Stimulated activated CD8-positive, alpha-beta memory T cell treated with anti-CD3 and anti-CD28 coated beads, Interleukin-15, amount 100 ng/mL, for 1 hour (primary cell): ENCODE results near the gene GTF3A.
"Not testable (repeated sequence)": the region's sequence is repeated elsewhere in the genome, so short reads cannot be mapped to it uniquely, and the experiment has no call there.

Source experiments
- DNase-seq: peaks from one replicate; pipeline ENCODE4 v3.0.0-alpha.2; 2020; ENCODE audit warnings: low read depth

GTF3A gene

GRCh38 chr13:27424246-27425157 is at the start of gene GTF3A:
Gene GTF3A, plus strand, starts transcription at chr13:27424619.
- DNase-seq: peak; percentile 61

GRCh38 chr13:27374650-27375049 is 49.8 kb upstream of the GTF3A start:
- peak; percentile 14 for DNase-seq

GRCh38 chr13:27375686-27376326 is 48.6 kb upstream of the GTF3A start:
- peak; percentile 43 for DNase-seq

- no peak for DNase-seq
Observed at GRCh38 chr13:27379126-27379525, 45.3 kb upstream of the GTF3A start.

GRCh38 chr13:27379694-27380641 is 44.5 kb upstream of the GTF3A start:
- DNase-seq: peak; percentile 45

- no peak for DNase-seq
Observed at GRCh38 chr13:27381601-27382000, 42.8 kb upstream of the GTF3A start.

- DNase-seq: no peak
Observed at GRCh38 chr13:27383104-27383921, 41.1 kb upstream of the GTF3A start.

- DNase-seq: no peak
Observed at GRCh38 chr13:27384285-27384684, 40.1 kb upstream of the GTF3A start.

GRCh38 chr13:27388241-27388640 is 36.2 kb upstream of the GTF3A start:
- DNase-seq: no peak

GRCh38 chr13:27389891-27390290 is 34.5 kb upstream of the GTF3A start:
- no peak for DNase-seq

- no peak for DNase-seq
Observed at GRCh38 chr13:27391471-27391870, 32.9 kb upstream of the GTF3A start.

GRCh38 chr13:27393101-27393500 is 31.3 kb upstream of the GTF3A start:
- no peak for DNase-seq

- DNase-seq: no peak
Observed at GRCh38 chr13:27395007-27395510, 29.4 kb upstream of the GTF3A start.

- DNase-seq: no peak
Observed at GRCh38 chr13:27396252-27396846, 28.1 kb upstream of the GTF3A start.

GRCh38 chr13:27398360-27398759 is 26.1 kb upstream of the GTF3A start:
- no peak for DNase-seq

GRCh38 chr13:27400405-27400804 is 24.0 kb upstream of the GTF3A start:
- DNase-seq: not testable (repeated sequence)

GRCh38 chr13:27401210-27401609 is 23.2 kb upstream of the GTF3A start:
- no peak for DNase-seq

GRCh38 chr13:27403203-27403678 is 21.2 kb upstream of the GTF3A start:
- no peak for DNase-seq

GRCh38 chr13:27403727-27404385 is 20.6 kb upstream of the GTF3A start:
- DNase-seq: no peak

- no peak for DNase-seq
Observed at GRCh38 chr13:27404680-27405079, 19.7 kb upstream of the GTF3A start.
